Esophagus muscularis mucosa (tissue), 3 donors: ENCODE results near the gene THRB.

ENCODE experiments used
- POLR2A ChIP-seq: fragments of 450-650 bp; IDR thresholded peaks from one replicate; pipeline ENCODE4 v1.6.1; 2017; ENCODE audit warnings: antibody characterized with exemption, moderate library complexity, mild to moderate bottlenecking, low read depth
- TF ChIP-seq, protein P1 (sequence below), 3 experiments: fragments of 200-600 bp in 2 of 3; fragments of 450-650 bp in 1 of 3; sonication (generic) in 2 of 3; IDR thresholded peaks; one replicate each; pipeline ENCODE4 v1.5.1; 2017 to 2019; ENCODE audit warnings: antibody characterized with exemption in 3 of 3, mild to moderate bottlenecking in 2 of 3, moderate library complexity in 1 of 3

DNA sequence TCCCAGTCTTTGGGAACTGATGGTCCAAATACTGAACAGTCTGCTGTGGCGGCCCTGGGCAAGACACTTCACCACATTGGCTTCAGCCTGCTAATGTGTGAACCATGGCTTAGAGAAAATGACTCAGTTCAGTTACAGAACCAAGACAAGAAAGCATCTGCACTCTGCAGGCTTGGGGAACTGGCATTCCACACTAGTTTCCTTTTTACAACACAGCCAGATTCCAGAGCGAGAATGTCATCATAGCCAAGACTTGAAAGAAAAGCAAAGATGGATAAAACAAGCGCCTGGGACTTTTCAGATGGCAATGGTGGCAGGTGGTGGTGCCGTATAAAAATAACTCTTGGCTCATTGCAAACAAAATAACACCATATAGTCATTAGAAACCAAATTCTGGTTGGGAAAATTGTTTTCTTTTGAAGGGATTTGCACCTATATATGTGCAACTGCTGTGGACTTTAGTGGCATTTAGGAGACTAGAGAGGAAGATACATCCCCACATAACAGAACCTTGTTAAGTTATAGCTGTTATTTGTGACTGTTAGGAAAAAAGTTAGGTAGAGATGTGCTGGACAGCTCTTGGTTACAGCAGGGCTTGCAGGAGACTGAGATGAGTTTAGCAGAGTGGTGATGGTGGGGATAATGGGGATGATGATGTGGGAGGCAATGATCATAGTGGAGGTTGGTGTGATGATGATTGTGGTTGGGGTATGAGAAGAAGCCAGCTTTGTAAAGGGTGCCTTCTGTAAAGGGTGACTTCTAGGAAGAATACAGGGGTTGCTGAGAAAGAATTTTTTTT is 273.6 kb downstream of the THRB start:
- TF ChIP-seq POLR2A = no peak
- TF ChIP-seq, protein P1, sequence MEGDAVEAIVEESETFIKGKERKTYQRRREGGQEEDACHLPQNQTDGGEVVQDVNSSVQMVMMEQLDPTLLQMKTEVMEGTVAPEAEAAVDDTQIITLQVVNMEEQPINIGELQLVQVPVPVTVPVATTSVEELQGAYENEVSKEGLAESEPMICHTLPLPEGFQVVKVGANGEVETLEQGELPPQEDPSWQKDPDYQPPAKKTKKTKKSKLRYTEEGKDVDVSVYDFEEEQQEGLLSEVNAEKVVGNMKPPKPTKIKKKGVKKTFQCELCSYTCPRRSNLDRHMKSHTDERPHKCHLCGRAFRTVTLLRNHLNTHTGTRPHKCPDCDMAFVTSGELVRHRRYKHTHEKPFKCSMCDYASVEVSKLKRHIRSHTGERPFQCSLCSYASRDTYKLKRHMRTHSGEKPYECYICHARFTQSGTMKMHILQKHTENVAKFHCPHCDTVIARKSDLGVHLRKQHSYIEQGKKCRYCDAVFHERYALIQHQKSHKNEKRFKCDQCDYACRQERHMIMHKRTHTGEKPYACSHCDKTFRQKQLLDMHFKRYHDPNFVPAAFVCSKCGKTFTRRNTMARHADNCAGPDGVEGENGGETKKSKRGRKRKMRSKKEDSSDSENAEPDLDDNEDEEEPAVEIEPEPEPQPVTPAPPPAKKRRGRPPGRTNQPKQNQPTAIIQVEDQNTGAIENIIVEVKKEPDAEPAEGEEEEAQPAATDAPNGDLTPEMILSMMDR (IDR thresholded peaks at IDR 0.05) = no peak
